HG02870 (cell line): ENCODE results near the gene PNMA1.

Source experiments
- ATAC-seq: cut with Tn5 transposase; IDR thresholded peaks from one replicate; pipeline ENCODE4 v1.9.1; 2021; ENCODE audit warnings: mild to moderate bottlenecking, moderate library complexity; ENCODE audit not compliant: unreplicated experiment

PNMA1 gene, protein sequence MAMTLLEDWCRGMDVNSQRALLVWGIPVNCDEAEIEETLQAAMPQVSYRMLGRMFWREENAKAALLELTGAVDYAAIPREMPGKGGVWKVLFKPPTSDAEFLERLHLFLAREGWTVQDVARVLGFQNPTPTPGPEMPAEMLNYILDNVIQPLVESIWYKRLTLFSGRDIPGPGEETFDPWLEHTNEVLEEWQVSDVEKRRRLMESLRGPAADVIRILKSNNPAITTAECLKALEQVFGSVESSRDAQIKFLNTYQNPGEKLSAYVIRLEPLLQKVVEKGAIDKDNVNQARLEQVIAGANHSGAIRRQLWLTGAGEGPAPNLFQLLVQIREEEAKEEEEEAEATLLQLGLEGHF

DNA sequence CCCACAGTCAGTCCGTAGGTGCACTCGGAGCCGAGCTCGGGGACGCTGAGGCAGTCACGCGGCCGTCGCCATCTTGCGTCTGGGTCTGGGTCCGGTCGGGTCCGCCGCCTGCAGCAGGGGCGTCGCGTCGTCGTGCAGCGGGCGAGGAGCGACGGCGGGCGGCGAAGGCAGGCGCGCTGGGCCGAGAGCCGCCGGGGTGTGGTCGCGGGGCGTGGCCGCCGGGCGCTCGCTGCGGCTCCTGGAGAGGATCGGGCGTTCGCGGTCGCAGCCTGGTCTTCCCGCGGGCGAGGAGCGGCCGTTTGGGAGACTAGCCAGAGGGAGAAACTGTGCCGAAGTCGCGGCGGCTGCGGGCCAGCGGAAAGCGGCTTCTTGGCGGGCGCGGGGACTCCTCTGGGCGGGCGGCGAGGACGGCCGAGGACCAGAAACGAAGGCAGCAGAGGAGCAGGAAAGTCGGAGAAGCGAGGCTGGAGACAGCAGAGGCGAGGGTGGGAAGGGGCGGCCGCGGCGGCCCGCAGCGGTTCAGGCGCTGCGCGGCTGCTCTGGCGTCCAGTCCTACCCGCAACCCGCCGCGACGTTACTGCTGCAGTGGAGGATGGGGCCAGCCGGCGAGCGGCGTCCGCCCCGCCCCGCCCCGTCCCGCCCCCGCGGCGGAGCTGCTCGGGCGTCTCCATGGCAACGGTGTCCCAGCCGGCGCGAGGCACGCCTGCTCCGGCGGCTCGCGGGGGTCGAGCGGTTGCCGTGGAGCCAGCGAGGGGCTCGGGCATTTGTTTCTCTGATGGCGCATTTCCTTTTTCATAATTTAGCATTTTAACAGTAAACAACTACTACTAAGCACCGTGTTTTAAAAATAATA is at the start of gene PNMA1:
Gene PNMA1, minus strand, starts transcription at position 582 of the 853 bp plus-strand sequence. CDS start 745 bp downstream, outside the sequence.
- ATAC-seq: peak; percentile 56

DNA sequence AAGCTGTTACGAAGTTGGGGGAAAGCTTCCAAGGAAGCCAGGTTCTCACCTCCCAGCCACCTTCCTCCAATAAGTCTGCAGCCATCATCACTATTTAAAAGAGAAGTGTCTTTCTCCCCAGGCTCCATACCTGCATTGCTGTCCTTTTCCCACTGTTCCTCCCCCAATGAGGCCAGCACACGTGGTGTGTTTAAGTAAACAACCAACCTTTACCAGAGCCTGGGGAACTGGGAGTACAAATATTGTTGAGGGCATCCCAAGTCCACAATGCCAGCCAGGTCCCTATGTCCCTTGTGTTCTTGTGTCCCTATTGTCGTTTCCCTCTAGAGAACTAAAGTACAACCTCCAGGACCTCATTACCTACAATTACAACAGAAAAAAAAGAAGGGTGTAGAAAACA is 49.2 kb upstream of the PNMA1 start:
- ATAC-seq: no peak

DNA sequence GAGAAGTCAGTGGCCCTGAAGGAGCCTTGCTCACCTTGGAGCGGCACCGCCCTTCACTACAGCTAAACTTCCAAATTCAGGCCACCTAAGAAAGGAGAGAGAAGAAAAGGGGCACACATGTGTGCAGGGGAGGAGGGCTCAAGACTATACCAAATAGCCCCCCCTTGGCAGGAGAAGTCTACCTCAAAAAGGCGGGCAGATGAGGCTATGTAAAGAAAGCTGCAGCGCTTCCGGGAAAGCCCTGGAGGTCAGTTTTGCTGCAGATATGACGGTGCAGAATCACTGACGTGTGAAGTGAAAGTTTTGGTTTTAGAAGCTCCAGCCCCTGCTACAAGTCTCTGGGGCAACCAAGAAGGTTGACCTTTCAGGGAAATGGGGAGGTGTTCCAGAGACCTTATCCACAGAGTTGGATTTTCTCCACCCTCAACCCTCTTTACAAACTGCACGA is 48.2 kb upstream of the PNMA1 start:
- ATAC-seq: peak; percentile 35

DNA sequence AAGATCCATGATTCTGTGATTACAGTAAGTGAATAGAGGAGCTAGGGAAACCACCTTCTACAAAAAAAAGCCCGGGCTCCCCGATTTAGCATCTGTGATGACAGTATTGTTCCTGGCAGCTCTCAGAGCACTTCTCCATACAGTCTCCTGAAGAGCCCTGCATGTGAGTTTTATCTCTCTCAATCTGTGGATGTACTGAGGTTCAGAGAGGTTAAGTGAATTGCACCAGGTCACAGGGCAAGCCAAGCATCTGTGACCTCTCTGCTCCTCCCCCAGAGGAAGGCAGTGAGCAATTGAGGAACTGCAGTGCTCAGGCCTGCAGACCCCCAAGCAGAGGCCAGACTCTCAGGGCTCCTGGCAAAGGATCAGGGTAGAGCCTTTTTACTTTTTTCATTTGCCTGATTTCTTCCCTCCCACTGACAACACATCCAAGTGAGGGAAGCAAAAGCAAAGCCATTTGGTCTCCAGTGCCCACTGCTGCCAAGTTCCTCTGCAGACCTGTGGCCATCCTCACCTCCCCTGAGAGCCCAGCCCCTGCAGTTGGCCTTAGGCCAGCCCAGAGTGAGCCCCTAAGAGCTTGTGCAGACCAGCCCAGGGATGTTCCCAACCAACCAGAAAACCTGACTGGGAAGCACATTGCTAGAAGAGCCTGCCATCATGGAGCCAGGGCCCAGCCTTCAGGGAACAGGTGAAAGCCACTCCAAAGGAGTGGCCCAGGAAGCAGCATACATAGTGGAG is 47.6 kb upstream of the PNMA1 start:
- no peak for ATAC-seq

DNA sequence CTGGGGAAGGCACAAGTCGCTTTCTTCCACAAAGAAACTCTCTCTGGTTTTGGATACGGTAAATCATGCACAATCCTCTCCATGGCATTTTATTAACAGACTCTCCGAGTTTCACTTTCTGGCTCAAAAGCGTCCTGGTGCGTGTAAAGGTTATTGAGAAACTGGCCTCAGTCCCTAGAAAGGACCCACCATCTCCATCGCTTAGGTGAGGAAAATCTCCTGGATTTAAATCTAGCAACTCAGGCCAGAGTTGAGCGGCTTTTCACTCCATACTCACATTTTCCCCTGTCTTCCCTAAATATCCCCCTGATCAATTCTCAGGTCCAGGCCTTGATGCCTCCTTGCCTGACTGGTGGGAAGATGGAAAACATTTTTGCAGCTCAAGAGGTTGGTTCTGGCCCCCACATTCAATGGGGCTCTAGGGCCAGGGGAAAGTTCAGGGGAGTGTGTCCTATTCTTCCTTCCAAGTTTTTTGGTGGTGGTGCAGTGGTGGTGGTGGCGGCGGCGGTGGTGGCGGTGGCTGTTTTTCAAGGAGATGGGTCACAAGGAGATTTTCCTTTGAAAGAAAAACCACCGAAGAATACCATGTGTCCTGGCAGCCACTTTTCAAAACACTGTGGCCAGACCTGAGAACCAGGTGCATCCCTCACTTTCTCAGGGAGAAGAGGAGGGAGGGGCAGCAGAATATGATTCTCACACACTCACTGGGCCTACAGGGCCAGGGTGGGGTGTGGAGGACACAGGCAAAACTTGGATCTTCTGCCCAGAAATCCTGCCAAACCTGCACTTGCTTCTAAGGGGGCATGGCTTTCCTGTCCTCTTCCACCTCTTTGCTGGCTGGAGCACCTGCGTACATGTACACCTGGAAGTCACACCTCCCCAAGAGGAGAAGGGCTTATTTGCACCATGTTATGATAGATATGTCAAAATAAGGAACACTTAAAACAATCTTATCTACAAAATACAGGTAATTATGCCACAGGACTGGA is 46.7 kb upstream of the PNMA1 start:
- ATAC-seq: no peak

DNA sequence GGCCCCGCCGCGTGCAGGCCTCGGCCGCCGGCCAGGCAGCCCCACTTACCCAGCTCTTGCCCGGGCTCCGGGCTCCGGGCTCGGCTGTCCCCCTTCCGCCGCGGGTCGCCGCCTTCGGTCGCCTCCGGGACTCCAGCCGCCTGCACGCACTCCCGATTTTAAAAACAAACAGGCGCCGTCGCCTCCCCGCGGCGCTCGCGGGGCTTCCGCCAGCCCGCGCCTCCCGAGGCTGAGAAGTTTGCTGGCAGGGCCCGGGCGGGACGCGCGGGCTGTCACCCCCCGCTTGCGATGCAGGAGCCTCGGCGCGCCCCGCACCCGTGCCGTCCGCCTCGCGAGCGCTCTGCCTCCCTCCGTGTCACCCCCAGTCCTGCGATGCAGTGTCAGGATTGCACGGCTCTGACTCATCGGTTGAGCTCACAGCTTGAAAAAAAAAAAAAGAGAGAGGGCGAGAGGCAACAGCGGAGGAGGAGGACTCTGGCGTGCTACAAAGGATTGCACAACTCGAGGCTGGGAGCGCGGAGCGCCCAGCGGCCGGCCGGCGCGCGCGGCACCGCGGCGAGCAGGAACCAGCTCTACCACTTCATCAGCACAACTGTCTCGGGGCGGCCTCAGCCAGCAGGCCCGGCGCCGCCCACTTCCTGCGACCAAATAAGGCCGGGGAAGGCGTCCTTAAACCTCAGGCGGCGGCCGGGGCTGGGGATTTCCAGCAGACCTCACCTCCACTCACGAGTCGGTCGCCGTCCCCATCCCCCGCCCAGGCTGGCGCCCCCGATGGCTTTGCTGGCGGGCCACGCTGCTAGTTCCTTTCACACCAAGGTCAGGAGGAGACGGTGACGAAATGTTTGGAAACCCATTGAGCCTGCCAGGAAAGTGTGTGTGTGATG is 45.8 kb upstream of the PNMA1 start:
- ATAC-seq: peak; percentile 50

DNA sequence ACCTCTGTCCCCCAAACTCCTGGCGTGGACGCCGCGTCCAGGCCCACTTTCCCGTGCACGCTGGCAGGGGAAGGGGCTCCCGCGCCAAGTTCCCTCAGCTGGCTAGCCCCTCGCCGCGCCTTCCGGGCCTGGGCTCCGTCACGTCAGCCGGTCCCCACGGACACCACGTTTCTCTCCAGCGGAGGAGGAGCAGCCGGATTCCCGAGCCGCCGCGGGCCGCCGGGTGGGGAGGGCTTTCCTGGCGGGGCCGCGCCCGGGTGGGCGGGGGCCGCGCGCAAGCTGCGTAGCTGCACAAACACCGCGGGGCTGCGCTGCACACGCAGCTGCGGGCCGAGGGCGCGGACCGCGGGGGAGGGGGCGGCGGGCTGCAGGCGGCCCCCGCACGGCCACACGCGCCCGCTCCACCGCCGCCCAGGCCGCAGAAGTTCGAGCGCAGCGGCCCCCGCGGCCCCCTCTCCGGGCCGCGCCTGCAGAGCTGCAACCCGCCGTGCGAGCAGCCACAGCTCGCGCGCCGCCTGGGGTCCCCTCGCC is 45.1 kb upstream of the PNMA1 start:
- no peak for ATAC-seq

DNA sequence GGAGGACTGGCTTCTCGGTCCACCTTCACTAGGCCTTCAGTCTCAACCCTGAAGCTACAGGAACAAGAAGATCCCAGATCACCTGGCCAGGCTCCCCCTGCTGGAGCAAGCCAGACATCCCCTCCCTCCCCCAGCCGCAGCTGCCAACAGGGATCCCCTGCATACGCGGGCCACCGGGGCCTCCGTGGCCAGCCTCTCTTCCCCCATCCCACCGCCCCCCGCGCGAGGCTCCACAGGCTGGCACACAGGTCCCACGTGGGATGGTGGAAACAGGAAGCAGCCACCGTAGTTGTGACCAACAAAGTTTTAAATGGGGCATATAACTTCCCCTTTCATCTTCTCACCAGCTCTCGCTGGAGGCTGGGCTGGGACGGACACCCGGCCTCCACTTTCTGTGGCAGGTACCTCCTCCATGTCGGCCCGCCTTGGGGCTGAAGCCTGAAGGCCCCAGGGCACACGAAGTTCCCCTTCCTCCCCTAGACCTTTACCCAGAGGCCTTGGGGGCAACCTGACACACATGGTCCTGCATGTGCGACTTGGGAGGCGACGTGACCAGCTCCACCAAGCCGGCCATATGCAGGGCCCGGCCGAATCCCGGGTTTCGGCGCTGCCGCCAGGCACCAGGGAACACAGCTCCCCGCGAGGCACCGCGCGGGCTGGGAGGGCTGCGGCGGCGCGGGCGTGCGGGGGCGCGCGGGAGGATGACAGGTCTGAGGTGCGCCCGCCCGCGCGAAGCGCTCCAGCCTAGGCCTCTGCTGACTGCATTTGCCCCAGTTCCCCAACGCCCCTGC is 44.4 kb upstream of the PNMA1 start:
- ATAC-seq: no peak

DNA sequence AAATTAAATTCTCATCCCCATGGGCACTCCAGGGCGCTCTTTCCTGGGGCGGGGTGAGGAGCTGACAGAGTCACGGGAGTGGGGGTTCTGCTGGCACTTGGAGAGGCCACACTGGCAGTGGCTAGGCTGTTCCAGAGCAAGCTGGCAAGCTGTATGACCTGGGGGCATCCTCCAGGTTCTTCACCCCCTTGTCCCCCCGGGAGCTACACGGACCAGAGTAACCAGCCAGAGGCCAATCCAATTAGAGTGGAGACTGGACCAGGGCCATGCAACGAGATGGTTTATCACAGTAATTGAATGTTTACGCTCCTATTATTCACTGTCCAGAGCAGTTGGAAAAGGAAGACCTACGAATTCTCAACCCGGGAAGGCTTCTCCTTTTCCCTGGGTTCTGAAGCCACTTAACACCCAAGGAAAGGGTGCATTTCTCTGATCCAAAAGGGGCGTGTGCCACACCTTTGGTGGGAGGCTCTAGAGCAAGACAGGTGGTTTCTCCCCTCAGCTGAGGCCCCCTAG is 43.8 kb upstream of the PNMA1 start:
- no peak for ATAC-seq

DNA sequence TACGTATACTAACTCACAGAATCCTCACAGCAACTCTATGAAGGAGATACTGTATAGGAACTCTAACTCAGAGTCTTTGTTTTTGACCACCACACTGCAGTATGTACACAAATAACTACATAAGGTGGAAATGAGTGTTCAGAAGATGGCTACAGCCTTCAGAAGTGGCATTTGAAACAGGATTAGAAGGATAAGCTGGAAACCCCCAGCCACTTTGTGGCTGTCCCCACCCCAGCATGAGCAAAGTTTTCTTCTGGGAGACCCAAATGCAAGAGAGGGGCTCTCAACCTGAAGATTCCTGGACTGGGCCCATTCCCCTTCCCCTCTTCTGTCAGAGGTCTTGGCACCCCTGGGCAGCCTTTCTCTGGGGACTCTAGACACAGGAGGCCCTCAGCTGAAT is 43.2 kb upstream of the PNMA1 start:
- no peak for ATAC-seq

DNA sequence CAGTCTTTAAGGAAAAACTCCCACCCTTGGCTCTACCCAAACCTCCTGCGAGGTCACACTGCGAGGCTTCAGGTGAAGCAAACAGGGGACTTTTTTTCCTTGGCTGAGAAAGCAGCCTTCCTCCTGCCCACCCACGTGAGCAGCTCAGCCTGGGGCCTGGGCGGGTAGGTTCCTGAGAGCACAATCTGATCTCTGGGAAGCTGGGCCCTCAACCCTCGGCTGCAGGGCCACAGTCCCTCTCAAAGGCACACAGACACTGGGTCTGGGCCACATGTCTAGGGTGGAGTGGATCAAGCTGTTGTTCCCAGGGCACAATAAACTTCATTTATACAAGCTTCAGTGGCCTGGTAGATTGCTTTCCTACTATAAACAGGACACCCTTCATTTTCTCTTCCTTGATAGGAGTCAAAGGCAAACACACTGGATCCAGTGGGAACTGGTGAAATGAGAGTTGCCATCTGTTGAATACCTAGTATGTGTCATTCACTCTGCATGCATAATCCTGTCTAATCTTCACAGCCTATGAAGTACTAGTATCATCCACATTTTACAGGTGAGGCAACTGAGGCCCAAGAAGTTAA is 41.3 kb upstream of the PNMA1 start:
- no peak for ATAC-seq

DNA sequence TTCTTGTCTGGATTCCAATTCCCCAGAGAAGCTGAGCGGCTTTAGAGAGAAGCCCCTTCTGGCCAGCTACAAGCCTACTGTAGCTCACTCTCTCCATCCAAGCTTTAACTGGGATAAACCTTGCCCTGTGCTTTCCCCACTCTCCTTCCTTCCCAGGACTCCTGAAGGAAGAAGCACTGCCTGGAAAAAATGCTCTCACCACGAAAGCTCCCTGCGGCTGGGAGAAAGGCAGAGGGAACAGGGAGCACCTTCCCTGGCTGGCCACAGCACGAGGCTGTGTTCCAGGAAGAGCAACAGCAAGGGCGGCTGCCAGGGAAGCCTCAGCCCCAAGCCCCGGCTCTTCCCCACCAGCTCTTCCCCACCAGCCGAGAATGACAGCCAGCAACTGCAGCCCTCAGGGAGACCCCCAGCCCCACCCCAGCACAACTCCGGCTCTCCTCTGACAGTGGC is 40.8 kb upstream of the PNMA1 start:
- ATAC-seq: no peak

DNA sequence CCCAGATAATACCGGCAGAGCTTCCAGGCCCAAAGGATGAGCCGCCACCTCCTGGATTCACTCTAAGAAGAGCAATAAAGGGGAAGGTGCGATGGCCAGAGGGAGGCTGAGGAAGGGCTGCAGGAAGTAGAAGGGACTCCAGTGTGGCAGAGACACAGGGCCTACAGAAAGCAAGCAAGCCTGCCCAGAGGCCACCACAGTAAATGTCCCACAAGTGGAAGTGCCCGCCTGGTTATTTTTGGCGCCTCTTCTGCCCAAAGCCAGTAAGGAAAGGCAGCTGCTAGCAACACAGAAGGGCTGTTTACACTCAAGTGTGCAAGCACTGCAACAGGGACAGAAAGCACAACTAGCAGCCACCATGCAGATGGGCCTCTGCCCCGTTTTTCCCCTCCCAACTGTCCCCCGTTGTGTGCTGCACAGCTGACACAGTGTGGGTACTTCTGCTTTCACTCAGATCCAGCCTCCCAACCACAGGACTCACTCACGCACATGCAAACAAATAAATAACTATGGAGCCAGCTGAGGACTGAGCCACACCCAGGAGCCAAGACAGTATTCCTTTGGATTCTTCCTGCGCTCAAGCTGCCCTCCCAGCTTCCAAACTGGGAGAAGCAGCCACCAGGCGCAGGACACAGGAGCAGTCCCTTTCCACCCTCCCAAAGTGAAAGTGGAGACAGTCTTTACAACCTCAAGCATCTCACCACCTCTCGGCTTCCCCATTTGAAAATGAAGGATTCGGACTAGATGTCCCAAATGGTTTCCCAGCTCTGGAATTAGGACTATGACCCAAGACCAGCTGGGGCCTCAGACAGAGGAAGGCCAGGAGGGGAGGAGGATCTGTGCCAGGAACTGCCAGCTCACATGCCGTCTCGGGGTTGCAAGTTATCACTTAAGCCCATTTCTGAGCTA is 40.0 kb upstream of the PNMA1 start:
- peak; percentile 48 for ATAC-seq

DNA sequence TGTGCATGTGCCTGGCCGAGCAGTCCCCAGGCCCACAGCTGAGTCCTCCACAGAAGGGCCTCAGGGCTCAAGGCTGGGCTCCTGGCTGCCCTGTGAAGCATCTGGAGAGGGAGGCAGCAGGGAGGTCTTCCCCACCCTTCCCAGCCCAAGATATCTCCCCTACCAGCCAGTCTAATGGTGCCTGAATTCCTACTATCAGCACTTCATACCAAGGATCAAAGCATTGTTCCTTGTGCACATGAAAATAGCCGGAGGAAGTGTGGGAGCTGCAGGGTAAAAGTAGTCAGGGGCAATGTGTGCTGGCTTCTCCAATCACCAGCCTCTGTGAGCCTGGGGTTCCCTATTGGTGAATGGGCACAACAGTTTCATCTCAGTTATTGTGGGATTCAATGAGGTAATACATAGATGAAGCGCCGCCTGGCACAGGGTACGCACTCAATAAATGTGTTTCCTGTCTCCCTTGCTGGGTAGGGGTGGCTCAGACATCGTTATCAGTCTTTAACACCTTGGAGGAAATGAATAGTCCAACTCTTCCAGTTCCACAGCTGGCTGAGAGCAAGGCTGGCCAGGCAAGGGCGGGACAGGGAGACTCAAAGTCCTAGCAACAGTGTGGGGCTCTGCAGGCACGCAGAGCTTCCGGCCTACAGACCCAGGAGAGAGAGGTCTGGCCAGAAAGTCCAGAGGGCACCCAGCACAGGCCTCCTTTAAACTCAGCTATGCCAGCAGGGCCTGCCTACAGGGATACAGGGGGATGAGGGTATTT is 39.1 kb upstream of the PNMA1 start:
- ATAC-seq: no peak

DNA sequence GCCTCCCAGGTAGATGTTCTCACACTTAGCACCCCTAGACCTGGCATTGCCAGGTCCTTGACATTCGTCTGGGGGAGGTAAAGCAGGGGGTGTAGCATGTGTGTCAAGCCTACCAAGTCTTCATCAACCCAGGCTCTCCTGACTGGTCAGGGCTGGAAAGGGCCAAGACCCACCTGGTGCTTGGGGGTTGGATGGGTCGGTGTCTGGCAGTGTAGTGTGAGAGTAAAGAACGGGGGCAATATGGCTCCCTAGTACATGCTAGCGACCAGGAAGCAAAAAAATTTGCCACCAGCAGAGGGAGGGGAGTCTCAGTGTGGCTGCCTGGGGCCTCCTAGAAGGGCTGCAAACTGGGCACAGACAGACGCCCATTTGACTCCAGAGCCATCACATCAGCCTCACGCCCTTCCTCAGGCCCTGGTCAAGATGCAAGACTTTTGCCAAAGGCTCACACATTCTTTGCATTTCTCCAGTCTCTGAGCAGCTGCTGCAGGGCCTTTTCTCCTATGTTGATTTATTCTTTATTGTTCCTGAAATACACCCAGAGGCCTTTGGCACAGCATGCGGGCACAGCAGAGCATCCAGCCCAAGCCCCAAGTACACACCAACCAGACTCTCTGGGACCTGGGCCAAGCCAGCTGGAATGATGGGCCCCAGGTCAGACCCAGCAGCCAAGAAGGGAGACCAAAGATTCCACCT is 38.3 kb upstream of the PNMA1 start:
- ATAC-seq: no peak
